NCI-H2029 treated with DMSO at 0.1 percent for 48 hours (cell line): ENCODE results near the gene TOP3B.

Experiments
- DNase-seq: peaks from one replicate; lab custom pipeline; 2025; lab: John Stamatoyannopoulos, UW

TOP3B gene

DNA sequence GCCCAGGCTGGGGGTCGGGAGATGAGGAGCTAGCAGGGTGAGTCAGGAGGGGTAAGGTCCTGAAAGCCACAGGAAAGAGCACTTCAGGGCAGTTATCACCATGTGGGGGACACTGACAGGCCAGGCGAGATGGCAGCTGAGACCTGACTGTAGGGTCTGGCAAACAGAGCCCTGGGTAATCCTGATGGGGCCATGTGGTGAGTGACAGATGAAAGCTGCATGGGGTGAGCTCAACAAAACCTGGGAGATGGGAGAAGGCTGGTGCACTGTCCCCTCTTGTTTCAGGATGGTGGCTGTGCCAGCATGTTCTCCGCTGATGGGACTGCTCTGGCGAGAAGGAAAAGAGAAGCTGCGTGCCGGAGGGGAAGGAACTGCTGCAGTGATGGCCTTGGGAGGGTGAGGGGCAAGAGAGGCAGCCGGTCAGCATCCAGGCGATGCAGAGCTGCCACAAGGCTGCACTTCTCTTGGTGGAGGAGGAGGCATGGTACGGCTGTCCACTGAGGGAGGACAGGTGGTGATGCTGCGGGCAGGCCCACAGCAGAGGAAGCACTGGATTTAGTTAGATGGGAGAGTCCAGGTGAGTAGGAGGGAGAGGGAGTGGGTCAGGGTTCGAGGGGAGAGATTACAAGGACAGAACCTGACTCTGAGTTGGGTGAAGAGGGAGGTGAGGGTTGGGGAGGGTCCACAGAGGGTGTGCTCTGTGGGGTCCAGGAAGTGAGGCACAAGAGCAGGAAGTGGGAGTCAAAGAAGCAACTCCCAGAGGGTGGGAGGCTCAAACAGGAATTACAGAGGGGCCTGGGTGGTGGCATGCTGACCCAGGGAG lies 3.8 kb downstream of the TOP3B start:
- DNase-seq, result no peak

DNA sequence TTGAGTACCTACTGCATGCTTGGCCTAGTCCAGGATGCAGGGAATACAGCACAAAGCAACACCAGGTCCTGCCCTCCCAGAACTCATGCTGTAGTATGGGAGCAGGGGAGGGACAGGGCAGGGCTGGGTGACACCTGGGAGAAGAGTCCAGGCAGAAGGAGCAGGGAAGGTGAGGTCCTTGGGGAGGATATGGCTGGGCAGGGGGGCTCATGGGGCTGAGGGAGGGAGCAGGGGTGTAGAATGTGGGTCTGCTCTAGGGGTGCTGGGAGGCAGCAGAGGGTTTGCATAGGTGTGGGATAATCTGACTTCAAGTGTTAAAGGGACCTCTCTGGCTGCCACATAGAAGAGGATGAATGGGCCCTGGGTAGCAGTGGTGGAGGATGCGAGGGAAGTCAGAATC lies 4.8 kb downstream of the TOP3B start:
- DNase-seq, result no peak

GRCh38 chr22:21975854-21976345 lies 6.7 kb downstream of the TOP3B start:
- DNase-seq, result no peak

DNA sequence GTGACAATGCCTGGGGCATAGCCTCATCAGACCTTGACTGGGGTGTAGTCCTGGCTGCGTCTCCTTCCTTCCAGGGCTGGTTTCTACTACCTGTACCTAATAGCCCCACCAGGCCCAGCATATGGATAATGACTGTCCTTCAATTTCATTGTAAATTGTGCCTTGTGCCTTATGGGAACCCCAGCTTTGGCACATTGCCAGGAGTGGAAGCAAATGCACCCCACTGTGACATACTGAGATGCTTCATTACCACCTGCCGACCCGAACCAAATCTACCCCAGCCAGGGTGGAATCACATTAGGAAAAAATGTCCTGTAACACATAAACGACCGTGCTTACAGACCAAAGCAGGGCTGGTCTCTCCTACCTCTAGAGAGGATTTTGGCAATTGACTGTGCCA lies 7.3 kb downstream of the TOP3B start:
- DNase-seq, result no peak

DNA sequence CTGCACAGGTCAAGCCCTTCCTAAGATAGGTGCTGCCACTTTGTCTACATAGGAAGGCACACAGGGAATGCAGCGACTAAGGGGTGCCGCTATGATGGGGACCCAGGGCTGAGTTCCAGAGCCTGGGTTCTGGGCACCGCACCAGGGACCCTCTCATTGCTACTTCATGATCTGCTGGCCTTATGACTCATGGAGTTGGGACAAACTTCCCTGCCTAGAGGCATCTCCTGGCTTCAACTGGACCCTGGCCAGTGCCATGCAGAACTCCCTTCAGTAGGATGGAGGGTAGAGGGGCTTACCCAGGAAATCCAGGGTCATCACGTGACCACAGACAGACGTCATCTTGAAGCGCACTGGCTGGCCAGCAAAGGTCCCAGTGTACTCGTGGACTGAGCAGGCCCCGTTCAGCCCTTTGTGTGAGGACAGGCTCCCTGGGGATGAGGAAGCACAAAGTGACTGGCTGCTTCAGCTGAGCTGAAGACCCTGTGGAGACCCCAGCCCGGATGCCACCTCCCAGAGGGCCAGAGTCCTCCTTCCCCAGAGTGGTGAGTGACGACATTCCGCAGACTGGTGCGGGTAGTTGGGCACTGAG lies 8.4 kb downstream of the TOP3B start:
- DNase-seq, result no peak

DNA sequence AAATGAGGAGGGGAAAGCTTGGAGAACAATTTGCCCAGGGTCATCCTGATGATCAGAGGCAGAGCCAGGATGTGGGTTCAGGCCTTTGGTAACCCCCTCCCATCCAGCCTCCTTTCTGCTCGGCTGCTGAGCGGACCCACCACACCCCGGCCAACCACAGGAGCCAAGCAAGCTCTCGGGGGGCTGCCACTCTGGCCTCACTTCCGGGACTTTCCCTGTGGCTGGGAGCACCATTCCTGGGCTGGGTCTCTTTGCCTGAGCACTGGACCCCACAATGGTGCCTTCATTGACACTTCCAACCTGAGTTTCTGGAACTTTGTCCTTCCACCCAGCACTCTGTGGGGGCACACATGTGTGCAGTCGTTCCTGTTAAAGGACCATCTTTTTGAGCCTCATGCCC lies 9.8 kb downstream of the TOP3B start:
- DNase-seq, result no peak

GRCh38 chr22:21972293-21972779 lies 10.3 kb downstream of the TOP3B start:
- no peak for DNase-seq

DNA sequence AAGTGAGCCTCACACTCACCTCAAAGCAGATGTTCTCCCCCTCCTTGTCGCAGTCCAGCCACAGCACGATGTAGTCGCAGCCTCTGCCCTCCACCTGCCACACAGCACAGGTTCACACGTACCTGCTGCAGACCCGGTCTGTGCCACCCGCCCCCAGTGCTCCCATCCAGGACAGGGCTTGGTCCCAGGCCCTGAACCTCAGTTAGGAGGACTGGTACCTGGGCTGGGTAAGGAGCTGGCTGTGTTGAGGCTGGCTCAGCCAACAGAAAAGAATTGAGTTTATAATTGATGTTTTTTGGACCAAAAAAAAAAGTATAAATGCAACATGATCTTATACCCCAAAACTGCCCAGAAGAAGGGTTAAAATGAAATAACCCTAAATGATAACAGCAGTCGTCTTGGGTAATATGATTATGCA lies 10.7 kb downstream of the TOP3B start:
- no peak for DNase-seq

DNA sequence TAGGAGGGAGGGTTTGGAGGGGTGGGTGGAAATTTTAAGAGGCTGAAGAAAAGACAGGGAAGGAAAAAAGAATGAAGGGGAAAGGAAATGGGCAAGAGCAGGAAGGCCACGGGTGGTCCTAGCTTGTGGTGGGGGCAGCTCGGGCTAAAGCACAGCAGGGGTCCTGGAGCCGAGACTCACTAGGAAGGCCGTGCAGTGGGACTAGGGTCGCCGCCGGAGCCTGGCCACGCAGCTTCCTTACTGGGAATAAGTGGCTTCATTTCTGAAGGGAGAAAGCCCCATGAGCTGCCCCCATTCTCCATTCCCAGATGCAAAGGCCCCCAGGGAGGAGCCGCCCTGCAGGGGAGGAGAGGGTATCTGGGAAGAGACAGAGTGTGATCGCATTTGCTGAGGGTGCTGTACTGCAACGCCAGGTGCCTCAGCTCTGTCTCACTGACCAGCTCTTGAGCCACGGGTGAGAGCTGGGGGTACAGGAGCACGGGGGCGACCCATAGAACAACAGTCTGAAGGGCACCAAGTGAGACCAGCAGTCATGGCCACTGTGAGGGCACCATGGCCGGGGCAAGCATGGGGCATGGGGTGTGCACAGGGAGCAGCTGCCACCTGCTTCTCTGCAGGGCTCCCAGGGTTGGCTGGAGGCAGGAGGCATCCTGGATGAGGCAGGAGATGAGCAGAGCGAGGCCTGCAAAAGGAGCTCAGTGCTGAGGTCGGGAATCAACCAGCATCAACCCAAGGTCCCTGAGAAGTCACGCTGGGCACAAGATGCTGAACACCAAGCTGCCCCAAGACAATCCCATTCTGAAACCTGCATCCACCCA lies 11.6 kb downstream of the TOP3B start:
- DNase-seq, result no peak

DNA sequence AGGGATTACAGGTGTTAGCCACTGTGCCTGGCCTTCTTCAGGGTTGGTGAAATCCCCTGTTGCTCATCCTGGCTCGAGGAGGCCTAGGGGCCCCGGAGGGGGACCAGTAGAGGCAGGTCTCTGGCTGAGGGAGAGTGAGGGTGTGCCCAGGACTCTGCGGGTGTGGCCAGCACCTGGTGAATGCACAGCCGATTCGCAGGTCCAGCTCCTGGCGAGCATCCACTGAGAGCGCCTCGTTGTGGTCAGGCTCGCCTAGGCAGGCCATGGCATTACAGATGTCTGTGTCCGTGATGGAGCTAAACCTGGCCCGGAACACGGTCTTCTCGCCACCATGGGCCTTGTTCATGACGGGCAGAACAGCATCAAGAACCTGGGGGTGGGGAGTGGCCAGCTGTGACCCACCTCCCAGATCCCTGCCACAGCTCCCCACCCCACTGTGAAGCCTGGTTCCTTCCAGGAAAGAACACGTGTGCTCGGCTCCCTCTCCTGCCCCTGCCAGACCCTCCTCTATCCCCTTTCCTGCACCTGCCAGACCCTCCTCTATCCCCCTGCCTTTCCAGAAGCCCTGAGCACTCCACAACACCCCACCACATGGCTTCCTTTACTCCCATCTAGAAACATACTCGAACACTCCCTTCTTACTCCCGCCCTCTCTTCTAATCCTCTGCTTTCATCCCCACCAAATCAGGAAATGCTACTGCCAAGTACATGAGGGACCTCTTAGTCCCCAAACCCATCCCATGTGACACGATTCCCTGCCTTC lies 12.4 kb downstream of the TOP3B start:
- no peak for DNase-seq

GRCh38 chr22:21968452-21969129 lies 14.0 kb downstream of the TOP3B start:
- DNase-seq, result no peak

- no peak for DNase-seq
Measured at GRCh38 chr22:21967693-21968271, 14.8 kb downstream of the TOP3B start.

- DNase-seq, result no peak
Measured at GRCh38 chr22:21966643-21967516, 15.7 kb downstream of the TOP3B start.

DNA sequence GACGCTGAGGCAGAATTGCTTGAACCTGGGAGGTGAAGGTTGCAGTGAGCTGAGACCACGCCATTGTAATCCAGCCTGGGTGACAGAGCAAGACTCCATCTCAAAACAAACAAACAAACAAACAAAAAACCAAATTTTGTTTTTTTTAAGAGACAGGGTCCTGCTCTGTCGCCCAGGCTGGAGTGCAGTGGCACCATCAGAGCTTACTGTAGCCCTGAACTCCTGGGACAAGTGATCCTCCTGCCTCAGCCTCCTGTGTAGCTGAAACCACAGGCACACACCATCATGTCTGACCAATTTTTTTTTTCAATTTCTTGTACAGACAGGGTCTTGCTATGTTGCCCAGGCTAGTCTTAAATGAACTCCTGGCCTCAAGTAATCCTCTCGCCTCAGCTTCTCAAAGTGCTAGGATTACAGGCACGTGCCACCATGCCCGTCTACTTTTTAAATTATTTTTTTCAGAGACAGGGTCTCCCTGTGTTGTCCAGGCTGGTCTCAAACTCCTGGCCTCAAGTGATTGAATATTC lies 16.8 kb downstream of the TOP3B start:
- DNase-seq, result no peak

GRCh38 chr22:21964918-21965484 lies 17.6 kb downstream of the TOP3B start:
- no peak for DNase-seq

- DNase-seq, result no peak
Measured at GRCh38 chr22:21964234-21964633, 18.4 kb downstream of the TOP3B start.

GRCh38 chr22:21963790-21964211 lies 18.8 kb downstream of the TOP3B start:
- no peak for DNase-seq

DNA sequence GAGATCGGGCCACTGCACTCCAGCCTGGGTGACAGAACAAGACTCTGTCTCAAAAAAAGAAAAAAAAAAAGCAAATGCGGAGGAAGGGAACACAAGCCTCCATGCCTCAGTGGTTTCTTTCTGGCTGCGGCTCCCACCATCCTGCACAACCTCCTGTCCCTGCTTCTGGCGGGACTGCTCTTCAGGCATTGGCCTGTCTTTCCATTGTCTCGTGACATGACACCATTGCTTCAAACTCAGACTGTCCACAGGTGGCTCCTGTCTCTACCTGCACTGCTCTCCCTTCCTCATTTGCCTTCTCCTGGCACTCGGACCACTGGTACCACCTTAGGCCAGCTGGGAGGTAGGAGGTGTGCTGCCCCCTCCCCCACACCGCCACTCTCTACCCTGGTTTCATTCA lies 19.3 kb downstream of the TOP3B start:
- no peak for DNase-seq

DNA sequence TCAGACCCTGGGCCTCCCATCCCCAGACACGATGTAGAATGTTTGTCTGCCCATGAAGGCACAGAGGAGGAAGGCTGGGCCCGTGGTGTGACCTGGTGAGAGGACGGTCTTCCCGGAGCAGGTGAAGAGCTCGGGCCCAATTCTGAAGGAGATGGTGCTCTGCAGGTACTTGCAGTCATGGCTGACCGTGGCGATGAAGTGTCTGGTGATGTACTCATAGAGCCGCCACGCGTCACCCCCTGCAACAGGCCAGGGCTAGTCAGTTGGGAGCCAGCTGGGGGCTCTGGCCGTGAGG lies 20.0 kb downstream of the TOP3B start:
- no peak for DNase-seq
